ENCODE results near the gene RIN3. TPM values are rescaled to one million over a fixed set of nuclear protein-coding genes. Genes with fewer than 3 reads are reported as not detected.

The RIN3 gene
- total and polyA plus RNA-seq, 2 experiments from 2014 or later = 1.8 to 7.0 TPM

DNA sequence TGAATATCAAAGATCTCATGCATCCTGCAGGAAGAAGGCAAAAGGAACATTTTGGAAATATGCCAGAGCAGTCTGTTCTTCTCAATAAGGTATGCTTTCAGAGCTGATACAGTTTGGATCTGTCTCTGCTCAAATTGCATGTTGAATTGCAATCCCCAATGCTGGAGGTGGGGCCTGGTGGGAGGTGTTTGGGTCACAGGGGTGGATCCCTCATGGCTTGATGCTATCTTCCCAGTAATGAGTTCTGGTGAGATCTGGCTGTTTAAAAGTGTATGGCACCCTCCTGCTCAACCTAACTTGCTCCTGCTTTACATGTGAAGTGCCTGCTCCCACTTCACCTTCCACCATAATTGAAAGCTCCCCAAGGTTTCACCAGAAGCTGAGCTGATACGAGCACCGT, 76.6 kb downstream of the RIN3 start:
- Histone ChIP-seq H3K9ac (no peak overlapping the region), H3K79me2 (ENCODE audit: insufficient read depth) (no peaks in the 10 kb centered on the region), H3K4me2 (ENCODE audit: unreplicated experiment) (no peak overlapping the region), H4K20me1 (ENCODE audit: insufficient read depth) (no peaks in the 10 kb centered on the region), H2AFZ (no peak overlapping the region), H3K27me3 (replicated peaks; ENCODE audit: insufficient read depth) (no peaks in the 10 kb centered on the region), H3K27ac (no peak overlapping the region), H3K36me3 (ENCODE audit: low read depth) (peaks cover 6% of the 10 kb centered on the region; the same call in 1 of the 2 replicates), H3K9me2 (ENCODE audit: insufficient read depth) (no peaks in the 10 kb centered on the region), H3F3A (ENCODE audit: insufficient read depth) (peaks cover 26% of the 10 kb centered on the region), H3K9me3 (ENCODE audit: low read depth) (no peaks in the 10 kb centered on the region), H3K4me3 (no peak overlapping the region), H3K4me1 (ENCODE audit: insufficient read depth) (peaks cover 19% of the 10 kb centered on the region)
- no peak for DNase-seq
- TF ChIP-seq EZH2 (IDR thresholded peaks at IDR 0.05; ENCODE audit: insufficient read depth, poor library complexity, severe bottlenecking) (no peak), EZH2phosphoT487 (IDR thresholded peaks at IDR 0.05; ENCODE audit: insufficient read depth, low read depth) (no peak)
- 100% methylated on average over 2 of the region's 2 CpGs for WGBS, 2 experiments (ENCODE audit: low coverage in 1 of 2, low lambda C conversion rate in 2 of 2, missing lambda C conversion rate in 2 of 2)
- in situ Hi-C loops (cut with MboI) = no loop called here

DNA sequence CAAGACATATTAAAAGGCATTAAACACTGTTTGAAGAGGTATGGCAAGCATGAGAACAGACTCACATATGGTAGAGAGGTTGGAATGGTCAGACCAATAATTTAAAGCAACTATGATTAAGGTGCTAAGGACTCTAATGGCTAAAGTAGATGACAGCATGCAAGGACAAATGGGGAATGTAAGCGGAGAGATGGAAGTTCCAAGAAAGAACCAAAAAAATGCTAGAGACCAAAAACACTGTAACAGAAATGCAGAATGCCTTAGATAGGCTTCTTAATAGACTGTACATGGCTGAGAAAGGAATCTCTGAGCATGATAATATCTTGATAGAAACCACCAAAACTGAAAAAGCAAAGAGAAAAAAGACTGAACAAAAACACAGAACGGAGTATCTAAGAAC, 77.4 kb downstream of the RIN3 start:
- Histone ChIP-seq H3K9me2 (ENCODE audit: insufficient read depth) (no peaks in the 10 kb centered on the region), H3K4me2 (ENCODE audit: unreplicated experiment) (no peak overlapping the region), H4K20me1 (ENCODE audit: insufficient read depth) (no peaks in the 10 kb centered on the region), H3K4me3 (no peak overlapping the region), H2AFZ (no peak overlapping the region), H3K9me3 (ENCODE audit: low read depth) (no peaks in the 10 kb centered on the region), H3F3A (ENCODE audit: insufficient read depth) (peaks cover 20% of the 10 kb centered on the region), H3K36me3 (ENCODE audit: low read depth) (peaks cover 6% of the 10 kb centered on the region; the same call in 1 of the 2 replicates), H3K27ac (no peak overlapping the region), H3K27me3 (replicated peaks; ENCODE audit: insufficient read depth) (no peaks in the 10 kb centered on the region), H3K4me1 (ENCODE audit: insufficient read depth) (peaks cover 11% of the 10 kb centered on the region), H3K79me2 (ENCODE audit: insufficient read depth) (no peaks in the 10 kb centered on the region), H3K9ac (no peak overlapping the region)
- 23 to 24% methylated on average over 2 of the region's 2 CpGs for WGBS, 2 experiments (ENCODE audit: low coverage in 1 of 2, low lambda C conversion rate in 2 of 2, missing lambda C conversion rate in 2 of 2)
- DNase-seq = no peak
- in situ Hi-C loops (cut with MboI) = no loop called here
- TF ChIP-seq EZH2phosphoT487 (IDR thresholded peaks at IDR 0.05; ENCODE audit: insufficient read depth, low read depth) (no peak), EZH2 (IDR thresholded peaks at IDR 0.05; ENCODE audit: insufficient read depth, poor library complexity, severe bottlenecking) (no peak)

DNA sequence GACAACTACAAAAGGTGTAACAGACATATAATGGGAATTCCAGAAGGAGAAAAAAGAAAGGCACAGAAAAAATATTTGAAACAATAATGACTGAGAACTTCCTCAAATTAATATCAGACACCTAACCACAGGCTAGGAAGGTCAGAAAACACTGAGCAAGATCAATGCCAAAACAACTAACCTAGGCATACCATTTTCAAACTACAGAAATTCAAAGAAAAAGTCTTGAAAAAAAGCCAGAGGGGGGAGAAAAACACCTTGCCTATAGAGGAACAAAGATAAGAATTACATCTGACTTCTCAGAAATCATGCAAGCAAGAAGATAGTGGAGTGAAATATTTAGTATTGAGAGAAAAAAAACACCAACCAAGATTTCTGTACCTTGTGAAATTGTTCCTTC, 77.8 kb downstream of the RIN3 start:
- no peak overlapping the region for H2AFZ ChIP-seq
- TF ChIP-seq EZH2phosphoT487 (IDR thresholded peaks at IDR 0.05; ENCODE audit: insufficient read depth, low read depth) = no peak
- TF ChIP-seq EZH2 (IDR thresholded peaks at IDR 0.05; ENCODE audit: insufficient read depth, poor library complexity, severe bottlenecking) = no peak
- no peaks in the 10 kb centered on the region for H3K9me3 ChIP-seq (ENCODE audit: low read depth)
- no peak overlapping the region for H3K4me3 ChIP-seq
- no peaks in the 10 kb centered on the region for H3K27me3 ChIP-seq (replicated peaks; ENCODE audit: insufficient read depth)
- no peak overlapping the region for H3K27ac ChIP-seq
- no peak overlapping the region for H3K4me2 ChIP-seq (ENCODE audit: unreplicated experiment)
- peaks cover 10% of the 10 kb centered on the region for H3K4me1 ChIP-seq (ENCODE audit: insufficient read depth)
- no peaks in the 10 kb centered on the region for H3K79me2 ChIP-seq (ENCODE audit: insufficient read depth)
- H3K9ac ChIP-seq = no peak overlapping the region
- H3F3A ChIP-seq (ENCODE audit: insufficient read depth) = peaks cover 20% of the 10 kb centered on the region
- in situ Hi-C loops (cut with MboI) = no loop called here
- H4K20me1 ChIP-seq (ENCODE audit: insufficient read depth) = no peaks in the 10 kb centered on the region
- no peak for DNase-seq
- no peaks in the 10 kb centered on the region for H3K9me2 ChIP-seq (ENCODE audit: insufficient read depth)
- H3K36me3 ChIP-seq (ENCODE audit: low read depth) = peaks cover 6% of the 10 kb centered on the region; the same call in 1 of the 2 replicates

DNA sequence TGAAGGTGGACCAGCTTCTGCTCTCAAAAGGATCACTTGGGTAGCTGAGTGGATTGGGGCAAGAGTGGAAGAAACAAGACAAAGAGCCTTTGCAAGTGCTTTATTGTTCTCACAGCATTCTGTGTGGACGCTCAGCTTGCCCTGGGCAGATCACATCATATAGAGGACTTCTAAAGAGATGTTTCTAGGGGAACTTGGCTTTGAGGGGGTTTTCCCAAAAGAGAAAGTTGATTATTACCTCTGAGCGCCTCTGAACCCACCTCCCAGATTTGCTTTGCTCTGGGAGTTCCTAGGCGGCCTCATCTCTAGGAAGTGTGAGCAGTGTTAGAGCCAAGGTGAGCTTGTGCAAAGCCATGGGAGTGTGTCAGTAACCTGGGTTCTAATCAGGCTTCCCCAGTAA, 81.7 kb downstream of the RIN3 start:
- H3K4me2 ChIP-seq (ENCODE audit: unreplicated experiment) = no peak overlapping the region
- no peak overlapping the region for H3K4me3 ChIP-seq
- H3K36me3 ChIP-seq (ENCODE audit: low read depth) = peaks cover 6% of the 10 kb centered on the region; the same call in 1 of the 2 replicates
- peaks cover 21% of the 10 kb centered on the region for H3F3A ChIP-seq (ENCODE audit: insufficient read depth)
- H3K9me2 ChIP-seq (ENCODE audit: insufficient read depth) = no peaks in the 10 kb centered on the region
- no peaks in the 10 kb centered on the region for H4K20me1 ChIP-seq (ENCODE audit: insufficient read depth)
- peaks cover 9% of the 10 kb centered on the region for H3K4me1 ChIP-seq (ENCODE audit: insufficient read depth)
- H3K79me2 ChIP-seq (ENCODE audit: insufficient read depth) = no peaks in the 10 kb centered on the region
- H3K9me3 ChIP-seq (ENCODE audit: low read depth) = no peaks in the 10 kb centered on the region
- in situ Hi-C loops (cut with MboI) = no loop called here
- no peak overlapping the region for H3K27ac ChIP-seq
- 87 to 97% methylated on average over 3 of the region's 3 CpGs for WGBS, 2 experiments (ENCODE audit: low coverage in 1 of 2, low lambda C conversion rate in 2 of 2, missing lambda C conversion rate in 2 of 2)
- no peak for TF ChIP-seq EZH2phosphoT487 (IDR thresholded peaks at IDR 0.05; ENCODE audit: insufficient read depth, low read depth)
- no peak for TF ChIP-seq EZH2 (IDR thresholded peaks at IDR 0.05; ENCODE audit: insufficient read depth, poor library complexity, severe bottlenecking)
- no peak overlapping the region for H3K9ac ChIP-seq
- H3K27me3 ChIP-seq (replicated peaks; ENCODE audit: insufficient read depth) = no peaks in the 10 kb centered on the region
- no peak overlapping the region for H2AFZ ChIP-seq
- no peak for DNase-seq

DNA sequence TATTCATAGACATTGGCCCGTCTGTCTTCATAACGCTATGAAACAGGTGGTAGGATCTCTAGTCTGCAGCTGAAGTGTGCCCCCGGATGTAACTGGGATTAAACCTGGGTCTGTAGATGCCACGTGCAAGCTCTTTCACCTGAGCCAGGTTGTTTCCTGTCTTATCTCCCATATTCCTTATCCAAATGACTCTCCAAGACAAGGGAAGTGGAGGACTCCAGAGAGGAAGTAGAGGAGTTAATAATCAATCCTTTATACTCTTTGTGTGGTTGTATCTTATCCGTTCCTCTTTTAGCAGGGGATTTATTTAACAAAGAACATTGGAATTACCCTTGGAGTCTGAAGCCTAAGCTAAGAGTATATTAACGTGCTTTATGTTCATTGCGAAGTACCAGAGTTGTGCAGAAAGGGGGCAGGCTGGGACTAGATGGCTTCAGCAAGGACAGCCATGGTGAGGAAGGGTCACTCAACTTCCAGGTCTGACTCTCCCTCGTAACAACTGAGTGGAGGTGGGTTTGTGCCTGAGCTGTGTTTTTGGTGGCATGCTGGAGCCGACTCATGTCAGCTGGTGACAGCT, 82.8 kb downstream of the RIN3 start:
- TF ChIP-seq EZH2phosphoT487 (IDR thresholded peaks at IDR 0.05; ENCODE audit: insufficient read depth, low read depth) = no peak
- no peak for TF ChIP-seq EZH2 (IDR thresholded peaks at IDR 0.05; ENCODE audit: insufficient read depth, poor library complexity, severe bottlenecking)
- 90 to 91% methylated on average over 9 of the region's 9 CpGs for WGBS, 2 experiments (ENCODE audit: low coverage in 1 of 2, low lambda C conversion rate in 2 of 2, missing lambda C conversion rate in 2 of 2)
- Histone ChIP-seq H3K9ac (no peak overlapping the region), H3K79me2 (ENCODE audit: insufficient read depth) (no peaks in the 10 kb centered on the region), H3K9me2 (ENCODE audit: insufficient read depth) (no peaks in the 10 kb centered on the region), H2AFZ (no peak overlapping the region), H3K27ac (no peak overlapping the region), H3K36me3 (ENCODE audit: low read depth) (peaks cover 6% of the 10 kb centered on the region; the same call in 1 of the 2 replicates), H3F3A (ENCODE audit: insufficient read depth) (peaks cover 26% of the 10 kb centered on the region), H3K9me3 (ENCODE audit: low read depth) (no peaks in the 10 kb centered on the region), H3K4me2 (ENCODE audit: unreplicated experiment) (no peak overlapping the region), H3K4me3 (no peak overlapping the region), H3K4me1 (ENCODE audit: insufficient read depth) (peaks cover 14% of the 10 kb centered on the region), H3K27me3 (replicated peaks; ENCODE audit: insufficient read depth) (no peaks in the 10 kb centered on the region), H4K20me1 (ENCODE audit: insufficient read depth) (no peaks in the 10 kb centered on the region)
- no peak for DNase-seq
- in situ Hi-C loops (cut with MboI) = no loop called here
